ENCODE measurements around the gene LRRTM4.
A peak's percentile ranks its signal among the peaks of the same experiment; 100 is the strongest.

LRRTM4 gene

DNA sequence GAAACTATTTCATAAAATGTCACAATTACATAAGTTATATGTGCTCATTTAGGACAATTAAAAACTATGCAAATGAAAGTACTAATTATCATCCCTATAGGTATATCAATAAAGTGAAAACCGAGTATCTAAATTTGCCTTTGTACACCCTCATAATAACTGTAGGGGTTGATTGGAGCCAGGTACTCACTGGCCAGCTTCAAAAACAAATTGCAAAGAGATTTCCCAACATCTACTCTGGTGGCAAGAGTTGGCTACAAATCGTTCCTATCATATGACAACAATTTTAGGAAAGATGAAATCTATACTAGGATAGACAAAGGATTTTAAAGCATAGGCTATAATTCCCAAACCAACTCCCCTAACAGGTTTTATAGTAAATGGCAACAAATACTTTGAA, 556.4 kb downstream of the LRRTM4 start:
- TF ChIP-seq, protein P1, sequence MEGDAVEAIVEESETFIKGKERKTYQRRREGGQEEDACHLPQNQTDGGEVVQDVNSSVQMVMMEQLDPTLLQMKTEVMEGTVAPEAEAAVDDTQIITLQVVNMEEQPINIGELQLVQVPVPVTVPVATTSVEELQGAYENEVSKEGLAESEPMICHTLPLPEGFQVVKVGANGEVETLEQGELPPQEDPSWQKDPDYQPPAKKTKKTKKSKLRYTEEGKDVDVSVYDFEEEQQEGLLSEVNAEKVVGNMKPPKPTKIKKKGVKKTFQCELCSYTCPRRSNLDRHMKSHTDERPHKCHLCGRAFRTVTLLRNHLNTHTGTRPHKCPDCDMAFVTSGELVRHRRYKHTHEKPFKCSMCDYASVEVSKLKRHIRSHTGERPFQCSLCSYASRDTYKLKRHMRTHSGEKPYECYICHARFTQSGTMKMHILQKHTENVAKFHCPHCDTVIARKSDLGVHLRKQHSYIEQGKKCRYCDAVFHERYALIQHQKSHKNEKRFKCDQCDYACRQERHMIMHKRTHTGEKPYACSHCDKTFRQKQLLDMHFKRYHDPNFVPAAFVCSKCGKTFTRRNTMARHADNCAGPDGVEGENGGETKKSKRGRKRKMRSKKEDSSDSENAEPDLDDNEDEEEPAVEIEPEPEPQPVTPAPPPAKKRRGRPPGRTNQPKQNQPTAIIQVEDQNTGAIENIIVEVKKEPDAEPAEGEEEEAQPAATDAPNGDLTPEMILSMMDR (IDR thresholded peaks at IDR 0.05): no peak

DNA sequence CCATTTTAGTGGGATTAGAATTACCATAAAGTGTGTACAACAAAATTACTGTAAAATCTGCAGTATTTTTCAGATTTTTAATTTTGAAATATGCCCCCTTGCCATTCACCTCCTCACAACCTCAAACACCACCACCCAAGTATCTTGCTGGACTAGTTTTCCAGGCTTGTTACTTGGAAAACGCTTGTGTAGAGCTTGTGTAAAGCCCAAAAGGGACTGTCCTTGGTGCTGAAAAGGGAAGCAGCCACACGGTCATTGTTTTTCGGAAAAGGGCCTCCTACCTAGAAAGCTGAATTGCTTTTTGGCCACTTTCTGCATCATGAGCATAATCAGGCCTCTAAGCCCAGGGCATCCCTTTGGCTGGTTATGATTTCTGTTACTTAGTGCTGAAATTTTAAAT, 563.4 kb downstream of the LRRTM4 start:
- TF ChIP-seq, protein P1 (IDR thresholded peaks at IDR 0.05): no peak

DNA sequence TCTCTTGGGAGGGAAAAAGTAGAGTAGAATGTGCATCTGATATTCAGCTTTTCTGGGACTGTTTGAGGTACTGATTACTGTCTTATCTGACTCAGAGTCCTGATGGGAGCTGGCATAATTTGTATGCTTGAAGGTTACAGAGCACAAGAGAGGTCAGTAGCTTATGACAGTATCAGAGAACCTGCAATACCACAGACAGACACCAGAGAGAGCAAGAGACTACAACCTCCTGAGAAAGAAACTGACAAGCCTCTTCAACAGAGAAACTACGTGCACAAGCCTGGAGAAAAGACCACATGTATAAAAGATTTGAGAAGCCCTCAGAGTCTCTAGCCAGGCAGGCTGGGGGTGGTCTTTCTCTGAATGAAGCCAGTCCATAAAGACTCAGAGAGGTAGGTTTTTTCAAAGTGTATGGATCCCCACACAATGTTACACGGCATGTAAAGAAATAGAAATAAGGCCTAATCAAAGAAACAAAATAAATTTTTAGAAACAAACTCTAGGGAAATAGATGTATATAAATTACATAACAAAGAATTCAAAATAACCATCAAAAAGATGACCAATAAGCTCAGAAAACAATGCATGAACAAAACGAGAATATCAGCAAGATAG, 568.3 kb downstream of the LRRTM4 start:
- TF ChIP-seq, protein P1 (IDR thresholded peaks at IDR 0.05): peak; percentile 75

DNA sequence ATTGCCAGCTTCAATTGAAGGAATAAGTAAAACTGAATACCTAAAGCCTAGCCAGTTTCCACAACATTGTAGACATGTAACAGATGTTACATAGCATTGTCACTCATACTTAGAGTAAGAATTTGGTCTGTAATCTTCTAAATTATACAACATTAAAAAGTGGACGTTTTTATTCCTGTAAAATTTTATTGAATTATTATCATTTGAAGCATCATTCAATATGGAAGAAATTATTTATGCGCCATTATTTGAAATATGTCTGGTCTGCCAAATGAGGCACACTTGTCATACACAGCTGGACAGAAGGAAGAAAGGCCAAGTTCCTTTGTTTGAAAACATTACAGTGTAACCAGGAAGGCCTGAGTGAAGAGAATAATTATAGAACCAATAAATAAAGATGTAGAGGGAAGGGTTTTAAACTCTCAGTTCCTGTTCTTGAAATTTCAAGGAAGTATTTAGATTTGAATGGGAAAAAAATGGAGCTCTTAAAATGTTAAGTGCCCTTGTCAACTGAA, 575.5 kb downstream of the LRRTM4 start:
- TF ChIP-seq, protein P1 (IDR thresholded peaks at IDR 0.05): no peak

DNA sequence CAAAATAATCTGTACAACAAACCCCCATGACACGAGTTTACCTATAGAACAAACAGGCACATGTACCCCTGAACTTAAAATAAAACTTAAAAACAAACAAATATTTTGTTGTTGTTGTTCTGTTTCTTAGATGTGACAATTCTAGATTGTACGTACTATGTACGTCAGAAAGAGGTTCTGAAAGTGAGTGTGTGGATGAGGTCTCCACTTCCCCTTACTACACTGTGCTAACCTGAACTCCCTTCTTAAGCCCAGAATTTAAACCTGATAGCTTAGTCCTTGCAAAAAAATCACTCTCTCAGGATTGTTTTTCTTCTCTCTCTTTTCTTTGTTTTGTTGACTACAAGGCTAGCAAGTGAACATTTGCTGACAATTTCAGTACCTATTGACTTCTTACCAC, 581.6 kb downstream of the LRRTM4 start:
- TF ChIP-seq, protein P1 (IDR thresholded peaks at IDR 0.05): no peak

DNA sequence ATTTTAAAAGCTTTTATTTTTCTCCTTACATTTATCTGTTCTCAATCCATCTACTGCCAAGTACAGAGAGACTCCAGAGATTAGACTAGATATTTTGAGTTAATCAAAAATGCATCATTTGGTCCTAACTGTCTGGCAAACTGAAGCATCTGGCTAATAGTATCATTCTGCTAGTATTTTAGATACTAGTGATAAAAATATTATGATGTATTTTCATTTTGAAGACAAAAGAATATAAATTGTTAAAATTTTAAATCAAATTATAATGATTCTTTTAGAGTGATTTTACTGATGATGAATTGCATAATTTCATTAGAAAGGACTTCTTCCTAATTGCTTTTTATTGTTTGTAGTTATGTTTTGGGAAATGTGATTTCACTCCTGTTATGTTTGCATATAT, 584.0 kb downstream of the LRRTM4 start:
- TF ChIP-seq, protein P1 (IDR thresholded peaks at IDR 0.05): no peak

DNA sequence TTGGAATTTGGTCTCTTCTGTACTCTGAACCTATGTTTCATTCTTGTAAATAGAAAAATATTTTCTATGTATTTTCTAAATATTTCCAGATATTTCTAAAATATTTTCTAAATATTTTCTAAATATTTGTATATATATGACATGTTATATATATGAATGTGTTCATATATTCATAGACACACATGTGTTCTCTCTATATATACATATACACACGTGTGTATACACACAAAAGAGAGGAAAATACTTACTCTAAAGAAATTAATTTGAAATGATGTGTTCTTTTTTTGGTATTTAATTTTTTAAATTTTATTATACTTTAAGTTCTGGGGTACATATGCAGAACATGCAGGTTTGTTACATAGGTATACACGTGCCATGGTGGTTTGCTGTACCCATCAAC, 589.6 kb downstream of the LRRTM4 start:
- TF ChIP-seq, protein P1 (IDR thresholded peaks at IDR 0.05): no peak
